Esophagus muscularis mucosa (tissue), 4 donors: Measurements from ENCODE around the gene PRPS2. TPM values are rescaled to one million over a fixed set of nuclear protein-coding genes. Genes with fewer than 3 reads are reported as not detected.

Experiments used
- DNase-seq: peaks from one replicate; pipeline ENCODE4 v3.0.0-alpha.2; 2017; ENCODE audit errors: extremely low spot score
- H3K27ac ChIP-seq, 4 donors: fragments of 200-600 bp; sonication (generic); replicated peaks in 1 of 4; 1 replicate in 3 of 4; 2 replicates in 1 of 4; pipeline ENCODE4 v1.5.1; 2016 to 2019; ENCODE audit warnings: mild to moderate bottlenecking in 1 of 4
- H3K27me3 ChIP-seq, 4 donors: fragments of 200-600 bp; sonication (generic); one replicate each; pipeline versions ENCODE4 v1.5.1 to v1.6.0; 2016 to 2019
- H3K36me3 ChIP-seq, 4 donors: fragments of 200-600 bp; sonication (generic); one replicate each; pipeline ENCODE4 v1.5.1; 2016 to 2019
- H3K4me1 ChIP-seq, 4 donors: fragments of 200-600 bp; sonication (generic); one replicate each; pipeline ENCODE4 v1.5.1; 2016 to 2019
- H3K4me3 ChIP-seq, 4 donors: fragments of 200-600 bp; sonication (generic); 1 replicate in 2 of 4; 2 replicates in 2 of 4; pipeline ENCODE4 v1.5.1; 2016 to 2019; ENCODE audit warnings: mild to moderate bottlenecking in 4 of 4, moderate library complexity in 1 of 4
- H3K9me3 ChIP-seq, 4 donors: fragments of 200-600 bp; sonication (generic); 1 replicate in 3 of 4; 2 replicates in 1 of 4; pipeline ENCODE4 v1.5.1; 2016 to 2019
- EP300 ChIP-seq: sonication (generic); formaldehyde crosslinking; IDR thresholded peaks from one replicate; pipeline ENCODE4 v1.6.1; 2017; ENCODE audit warnings: antibody characterized with exemption
- POLR2A ChIP-seq: fragments of 450-650 bp; IDR thresholded peaks from one replicate; pipeline ENCODE4 v1.6.1; 2017; ENCODE audit warnings: antibody characterized with exemption, moderate library complexity, mild to moderate bottlenecking, low read depth
- POLR2AphosphoS5 ChIP-seq, 2 donors: sonication (generic); formaldehyde crosslinking; IDR thresholded peaks; one replicate each; pipeline ENCODE4 v1.6.1; 2017; ENCODE audit warnings: antibody characterized with exemption in 2 of 2
- WGBS: methylation state at CpG from one replicate; pipeline ENCODE4 v1.1.5; 2018; 5-methylcytosine and 5-hydroxymethylcytosine counted together
- intact Hi-C: fragments of 100-400 bp; cut with DNase I; formaldehyde crosslinking; loops from one replicate; pipeline ENCODE4 v1.15.1; 2023
- total RNA-seq, 4 donors: library from RNA; depleted of rRNA; stranded (reverse); fragments of >200 nt; gene quantifications; one replicate each; pipeline versions ENCODE4 v1.1.0 to v1.2.1, GENCODE V29; 2016
- TF ChIP-seq, protein P1 (sequence below), 3 experiments: fragments of 200-600 bp in 2 of 3; fragments of 450-650 bp in 1 of 3; sonication (generic) in 2 of 3; IDR thresholded peaks; one replicate each; pipeline ENCODE4 v1.5.1; 2017 to 2019; ENCODE audit warnings: antibody characterized with exemption in 3 of 3, mild to moderate bottlenecking in 2 of 3, moderate library complexity in 1 of 3

Gene PRPS2
- total RNA-seq, 4 donors from 2014 or later, result 12.5 to 25.7 (median 21.7) TPM

DNA sequence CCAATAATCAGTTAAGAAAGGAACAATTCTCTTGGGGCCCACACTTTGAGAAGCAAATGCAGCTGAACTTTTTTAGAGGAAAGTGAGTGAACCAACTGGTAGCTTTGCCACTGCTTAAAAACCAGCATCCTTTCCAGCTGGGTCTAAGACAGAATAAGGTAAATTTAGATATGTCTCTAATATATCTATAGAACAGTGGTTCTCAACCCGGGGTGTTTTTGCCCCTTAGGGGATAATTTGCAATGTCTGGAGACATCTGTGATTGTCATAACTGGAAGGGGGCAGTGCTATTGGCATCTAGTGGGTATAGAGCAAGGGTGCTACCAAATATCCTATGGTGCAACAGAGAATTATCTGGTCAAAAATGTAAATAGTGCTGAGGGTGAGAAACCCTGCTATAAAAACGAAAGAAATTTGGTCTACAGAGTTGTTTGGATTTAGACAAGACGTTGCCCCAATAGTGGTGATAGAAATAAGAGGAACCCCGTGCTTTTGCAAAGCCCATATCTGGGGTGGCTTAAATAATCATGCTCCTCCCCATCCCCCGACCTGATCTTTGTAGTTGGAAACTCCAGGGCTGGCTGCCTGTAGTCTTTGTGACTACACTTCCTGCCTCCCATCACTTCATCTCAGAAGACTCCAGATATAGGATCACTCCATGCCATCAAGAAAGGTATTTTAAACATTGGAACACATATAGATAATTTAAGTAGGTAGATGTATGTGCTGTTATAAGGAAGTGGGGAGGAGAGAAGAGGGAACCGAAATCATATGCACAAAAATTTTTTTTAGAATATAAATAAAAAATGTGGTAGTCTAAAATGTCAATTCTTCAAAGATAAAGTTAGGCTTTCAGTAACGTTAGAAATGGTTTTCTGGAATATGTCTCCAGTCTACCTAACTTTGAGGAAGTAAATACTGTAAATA lies 75.5 kb downstream of the PRPS2 start, which contains the start of gene TLR7:
TLR7 (plus strand) TSS at position 622 of the 927 bp plus-strand sequence. CDS start 507 bp downstream, outside the sequence.
- Histone ChIP-seq H3K4me1 (peaks cover 0 to 12% (median 2%) of the 10 kb centered on the region in 4 donors), H3K9me3 (peaks cover 0 to 14% (median 0%) of the 10 kb centered on the region in 4 donors), H3K36me3 (no peaks in the 10 kb centered on the region), H3K27ac (no peak within 1 kb of the TSS), H3K27me3 (no peaks in the 10 kb centered on the region), H3K4me3 (no peak within 1 kb of the TSS)
- intact Hi-C loops, result no loop called here
- TF ChIP-seq POLR2AphosphoS5 (IDR thresholded peaks at IDR 0.05) (no peak), POLR2A (no peak), EP300 (no peak)
- TF ChIP-seq, protein P1, sequence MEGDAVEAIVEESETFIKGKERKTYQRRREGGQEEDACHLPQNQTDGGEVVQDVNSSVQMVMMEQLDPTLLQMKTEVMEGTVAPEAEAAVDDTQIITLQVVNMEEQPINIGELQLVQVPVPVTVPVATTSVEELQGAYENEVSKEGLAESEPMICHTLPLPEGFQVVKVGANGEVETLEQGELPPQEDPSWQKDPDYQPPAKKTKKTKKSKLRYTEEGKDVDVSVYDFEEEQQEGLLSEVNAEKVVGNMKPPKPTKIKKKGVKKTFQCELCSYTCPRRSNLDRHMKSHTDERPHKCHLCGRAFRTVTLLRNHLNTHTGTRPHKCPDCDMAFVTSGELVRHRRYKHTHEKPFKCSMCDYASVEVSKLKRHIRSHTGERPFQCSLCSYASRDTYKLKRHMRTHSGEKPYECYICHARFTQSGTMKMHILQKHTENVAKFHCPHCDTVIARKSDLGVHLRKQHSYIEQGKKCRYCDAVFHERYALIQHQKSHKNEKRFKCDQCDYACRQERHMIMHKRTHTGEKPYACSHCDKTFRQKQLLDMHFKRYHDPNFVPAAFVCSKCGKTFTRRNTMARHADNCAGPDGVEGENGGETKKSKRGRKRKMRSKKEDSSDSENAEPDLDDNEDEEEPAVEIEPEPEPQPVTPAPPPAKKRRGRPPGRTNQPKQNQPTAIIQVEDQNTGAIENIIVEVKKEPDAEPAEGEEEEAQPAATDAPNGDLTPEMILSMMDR (IDR thresholded peaks at IDR 0.05), result no peak
- no peak for DNase-seq
- 63% methylated on average over 7 of the region's 7 CpGs for WGBS

DNA sequence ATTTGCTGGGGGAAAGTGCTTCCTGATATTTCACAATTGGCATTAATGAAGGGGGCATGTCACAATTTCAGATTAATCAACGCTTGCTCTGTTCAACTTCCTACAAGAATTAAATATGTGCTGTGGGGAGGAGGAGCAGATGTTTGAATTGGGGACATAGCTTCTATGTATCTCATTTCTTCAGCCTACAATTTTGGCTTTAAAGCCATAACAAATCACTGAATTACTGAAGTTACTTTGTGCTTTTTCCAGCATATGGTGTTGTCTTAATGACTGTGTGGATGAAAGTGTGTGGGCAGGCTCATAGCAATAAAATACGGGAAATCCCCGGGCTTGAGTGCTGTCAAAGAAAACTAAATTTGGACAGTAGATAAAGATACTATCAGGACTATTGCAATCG lies 76.5 kb downstream of the PRPS2 start:
- 54% methylated on average over 4 of the region's 4 CpGs for WGBS
- H3K4me1 ChIP-seq, result peaks cover 0 to 15% (median 4%) of the 10 kb centered on the region in 4 donors
- H3K4me3 ChIP-seq, result no peak overlapping the region
- H3K9me3 ChIP-seq, result peaks cover 0 to 14% (median 0%) of the 10 kb centered on the region in 4 donors
- H3K27ac ChIP-seq, result no peak overlapping the region
- no peak for DNase-seq
- H3K36me3 ChIP-seq, result no peaks in the 10 kb centered on the region
- H3K27me3 ChIP-seq, result no peaks in the 10 kb centered on the region
- TF ChIP-seq POLR2AphosphoS5 (IDR thresholded peaks at IDR 0.05) (no peak), POLR2A (no peak), EP300 (no peak)
- TF ChIP-seq, protein P1 (IDR thresholded peaks at IDR 0.05), result no peak
- intact Hi-C loops, result no loop called here

DNA sequence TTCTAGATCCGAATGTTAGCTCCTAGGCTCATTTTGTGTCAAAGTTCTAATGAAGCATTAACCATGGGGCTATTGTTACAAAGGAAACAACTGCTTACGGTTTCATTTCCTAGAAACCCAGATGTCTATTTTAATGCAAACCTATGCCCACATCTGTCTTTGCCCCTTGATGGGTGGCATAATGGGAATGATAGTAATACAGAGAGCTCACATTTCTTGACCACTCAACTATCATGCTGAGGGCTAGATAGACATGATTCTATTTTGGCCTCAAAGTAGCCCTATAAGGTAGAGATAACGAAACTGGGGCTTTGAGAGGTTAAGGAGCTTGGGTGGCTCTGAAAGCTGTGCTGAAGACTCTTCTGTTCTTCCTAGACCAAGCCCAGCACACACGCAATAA lies 77.5 kb downstream of the PRPS2 start:
- Histone ChIP-seq H3K27me3 (no peaks in the 10 kb centered on the region), H3K4me3 (no peak overlapping the region), H3K27ac (no peak overlapping the region), H3K9me3 (peaks cover 0 to 9% (median 0%) of the 10 kb centered on the region in 4 donors), H3K4me1 (peaks cover 0 to 20% (median 6%) of the 10 kb centered on the region in 4 donors), H3K36me3 (no peaks in the 10 kb centered on the region)
- intact Hi-C loops, result no loop called here
- no peak for DNase-seq
- TF ChIP-seq POLR2A, result no peak
- TF ChIP-seq POLR2AphosphoS5 (IDR thresholded peaks at IDR 0.05), result no peak
- TF ChIP-seq, protein P1 (IDR thresholded peaks at IDR 0.05), result no peak
- TF ChIP-seq EP300, result no peak
- 83% methylated on average over 4 of the region's 4 CpGs for WGBS

DNA sequence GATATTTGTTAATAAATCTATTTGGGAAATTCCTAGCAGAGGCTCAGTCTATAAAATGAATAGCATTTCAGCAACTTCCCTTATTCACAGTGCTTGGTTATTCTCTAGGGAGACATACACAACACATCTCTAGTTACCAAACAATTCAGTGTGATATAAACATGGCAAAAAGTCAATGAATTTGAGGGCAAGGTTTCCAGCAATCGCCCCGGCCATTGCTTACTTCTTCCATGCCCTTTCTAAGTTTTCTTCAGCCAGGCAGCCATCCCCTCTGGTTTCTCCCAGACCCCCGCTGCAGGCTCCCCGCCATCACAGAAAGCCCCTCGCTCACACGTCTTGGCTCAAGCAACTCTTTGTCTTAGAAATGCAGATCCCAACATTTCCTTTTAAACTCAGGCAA lies 80.0 kb downstream of the PRPS2 start:
- Histone ChIP-seq H3K9me3 (no peaks in the 10 kb centered on the region), H3K4me1 (peaks cover 0 to 28% (median 6%) of the 10 kb centered on the region in 4 donors), H3K27ac (peak overlapping the region in 3 of 4 donors; percentile 49 to 63 (median 61)), H3K27me3 (no peaks in the 10 kb centered on the region), H3K36me3 (no peaks in the 10 kb centered on the region), H3K4me3 (no peak overlapping the region)
- intact Hi-C loops, result no loop called here
- no peak for DNase-seq
- WGBS, result 49% methylated on average over 6 of the region's 6 CpGs
- TF ChIP-seq EP300 (no peak), POLR2AphosphoS5 (IDR thresholded peaks at IDR 0.05) (no peak), POLR2A (no peak)
- TF ChIP-seq, protein P1 (IDR thresholded peaks at IDR 0.05), result no peak
